ENCODE results near the gene CAPN1. TPM values are rescaled to one million over a fixed set of nuclear protein-coding genes. Genes with fewer than 3 reads are reported as not detected.

Gene CAPN1
- total and polyA plus RNA-seq, 2 of the 13 experiments (the other 11 are each of a cell fraction or from before 2014, with no cell fraction given): 57.3 to 82.6 TPM

- TF ChIP-seq XBP1 (CRISPR knock-in tag; IDR thresholded peaks at IDR 0.05) (peak; percentile 94; the same call in 1 of the 2 replicates), FLYWCH1 (CRISPR knock-in tag; IDR thresholded peaks at IDR 0.05) (no peak), HNRNPL (IDR thresholded peaks at IDR 0.05; ENCODE audit: low read depth, low read length) (no peak), ZNF619 (CRISPR knock-in tag; IDR thresholded peaks at IDR 0.05) (no peak), ZBTB40 (IDR thresholded peaks at IDR 0.05) (no peak), ZBTB40 (CRISPR knock-in tag; IDR thresholded peaks at IDR 0.05) (peak; percentile 38; the same call in 1 of the 2 replicates), ZNF432 (CRISPR knock-in tag; IDR thresholded peaks at IDR 0.05; ENCODE audit: borderline replicate concordance) (no peak), GMEB1 (CRISPR knock-in tag; IDR thresholded peaks at IDR 0.05; ENCODE audit: borderline replicate concordance) (0 out of 2 replicates have a peak, but pooled peaks have one; percentile 0), TFAP4 (IDR thresholded peaks at IDR 0.05; ENCODE audit: borderline replicate concordance, low read depth) (peak; percentile 45; the same call in 1 of the 2 replicates), SAP130 (CRISPR knock-in tag; IDR thresholded peaks at IDR 0.05; ENCODE audit: low read depth) (peak; percentile 65; the same call in 1 of the 2 replicates), ZXDC (CRISPR knock-in tag; IDR thresholded peaks at IDR 0.05) (peak; percentile 30; the same call in 1 of the 2 replicates), ARNT2 (CRISPR knock-in tag; IDR thresholded peaks at IDR 0.05; ENCODE audit: low read depth) (no peak), ZNF547 (CRISPR knock-in tag; IDR thresholded peaks at IDR 0.05) (0 out of 2 replicates have a peak, but pooled peaks have one; percentile 24), ATF3 (CRISPR knock-in tag; IDR thresholded peaks at IDR 0.05) (0 out of 2 replicates have a peak, but pooled peaks have one; percentile 39)
Observed at GRCh38 chr11:65134952-65135632, 46.6 kb upstream of the CAPN1 start (continued).
